Activated CD4-positive, alpha-beta T cell treated with anti-CD3 and anti-CD28 coated beads, Interleukin-2, amount 50 U/mL, for 16 hours (primary cell): ENCODE data around the gene BCR.
"Not testable (repeated sequence)": the region's sequence is repeated elsewhere in the genome, so short reads cannot be mapped to it uniquely, and the experiment has no call there.

Source experiments
- DNase-seq: peaks from one replicate; pipeline ENCODE4 v3.0.0-alpha.2; 2020

Gene BCR

GRCh38 chr22:23323960-23324688, 143.8 kb downstream of the BCR start:
- peak; percentile 29 for DNase-seq

DNA sequence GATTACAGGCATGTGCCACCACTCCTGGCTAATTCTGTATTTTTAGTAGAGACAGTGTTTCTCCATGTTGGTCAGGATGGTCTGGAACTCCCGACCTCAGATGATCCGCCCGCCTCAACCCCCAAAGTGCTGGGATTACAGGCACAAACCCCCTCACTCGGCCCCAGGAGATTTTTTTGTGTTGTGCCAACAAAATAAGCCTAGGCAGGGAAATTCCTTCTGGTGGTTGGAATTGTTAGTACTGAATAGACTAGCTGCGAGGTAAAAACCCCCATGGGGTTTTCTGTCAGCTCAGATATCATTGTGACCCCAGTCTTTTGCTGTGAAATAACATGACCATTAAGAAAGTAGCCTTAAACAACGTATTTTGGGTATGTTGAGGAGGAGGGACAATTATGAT, 144.9 kb downstream of the BCR start:
- DNase-seq = no peak

GRCh38 chr22:23333822-23334221, 153.5 kb downstream of the BCR start:
- not testable (repeated sequence) for DNase-seq

- DNase-seq = not testable (repeated sequence)
These were observed 157.4 kb downstream of the BCR start for GRCh38 chr22:23337672-23338071.

GRCh38 chr22:23341942-23342695, 161.8 kb downstream of the BCR start:
- DNase-seq = not testable (repeated sequence)

DNA sequence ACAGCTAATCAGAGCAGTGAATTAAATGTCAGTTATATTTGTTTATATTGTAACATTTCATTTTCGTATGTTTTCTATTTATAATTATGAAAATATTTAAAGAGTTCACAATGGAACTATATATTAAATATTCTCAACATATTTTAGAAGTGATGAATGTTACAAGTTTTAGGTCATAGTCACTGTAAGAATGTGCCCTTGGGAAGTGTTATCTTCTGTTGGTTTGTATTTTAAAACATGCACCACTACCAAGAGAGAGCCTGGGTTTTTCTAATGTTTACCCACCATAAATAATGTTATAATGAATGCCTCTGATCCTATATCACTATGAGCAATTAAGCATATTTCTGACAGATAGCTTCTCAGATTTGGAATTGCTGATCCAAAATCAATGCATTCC, 171.0 kb downstream of the BCR start:
- DNase-seq = no peak

GRCh38 chr22:23353004-23353403, 172.7 kb downstream of the BCR start:
- no peak for DNase-seq

- DNase-seq = no peak
These were observed 173.4 kb downstream of the BCR start for GRCh38 chr22:23353696-23354095.

DNA sequence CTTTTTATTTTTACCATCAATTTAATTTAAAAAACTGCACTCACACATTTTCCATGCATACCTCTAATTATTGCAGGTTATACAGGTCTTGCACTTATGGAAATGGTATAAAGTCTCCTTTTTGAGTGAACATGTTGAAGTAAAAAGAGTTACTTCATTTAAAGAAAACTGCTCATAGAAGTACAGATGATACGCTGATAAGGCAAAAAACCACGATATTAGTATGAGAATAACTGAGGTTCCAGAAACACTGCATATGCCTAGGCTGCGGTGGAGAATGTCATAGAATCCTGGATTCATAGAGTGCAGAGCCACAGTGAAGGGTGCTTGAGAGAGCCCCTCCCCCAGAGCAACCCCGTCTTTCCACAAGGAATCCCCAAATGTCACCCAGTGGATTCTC, 175.8 kb downstream of the BCR start:
- no peak for DNase-seq

- no peak for DNase-seq
These were observed 176.7 kb downstream of the BCR start for GRCh38 chr22:23357053-23357452.

DNA sequence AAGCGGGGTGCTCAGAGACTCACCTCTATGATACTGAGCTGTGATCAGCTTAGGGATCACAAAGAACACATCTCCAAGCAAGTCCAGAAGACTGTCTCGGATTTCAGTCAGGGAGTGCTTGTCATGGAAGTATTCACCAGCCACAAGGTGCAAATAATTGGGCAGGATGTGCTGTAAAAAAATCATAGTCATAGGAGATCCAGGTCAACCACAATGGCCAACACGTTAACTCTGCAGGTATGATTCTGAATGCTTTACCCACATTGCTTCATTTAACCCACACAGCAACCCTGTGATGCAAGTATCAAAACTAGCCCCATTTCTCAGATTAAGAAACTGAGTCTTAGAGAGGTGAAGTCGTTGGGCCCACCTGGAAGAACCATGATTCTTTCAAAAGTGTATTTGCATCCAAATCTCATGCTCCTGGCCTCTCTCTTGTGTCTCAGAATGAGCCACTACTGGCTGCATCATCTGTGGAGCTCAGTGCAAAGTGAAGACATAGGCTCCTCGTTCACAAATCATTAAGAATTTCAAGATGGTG, 179.3 kb downstream of the BCR start:
- no peak for DNase-seq

GRCh38 chr22:23361676-23362075, 181.4 kb downstream of the BCR start:
- no peak for DNase-seq

GRCh38 chr22:23363683-23364082, 183.4 kb downstream of the BCR start:
- no peak for DNase-seq

GRCh38 chr22:23364389-23364788, 184.1 kb downstream of the BCR start:
- DNase-seq = no peak

DNA sequence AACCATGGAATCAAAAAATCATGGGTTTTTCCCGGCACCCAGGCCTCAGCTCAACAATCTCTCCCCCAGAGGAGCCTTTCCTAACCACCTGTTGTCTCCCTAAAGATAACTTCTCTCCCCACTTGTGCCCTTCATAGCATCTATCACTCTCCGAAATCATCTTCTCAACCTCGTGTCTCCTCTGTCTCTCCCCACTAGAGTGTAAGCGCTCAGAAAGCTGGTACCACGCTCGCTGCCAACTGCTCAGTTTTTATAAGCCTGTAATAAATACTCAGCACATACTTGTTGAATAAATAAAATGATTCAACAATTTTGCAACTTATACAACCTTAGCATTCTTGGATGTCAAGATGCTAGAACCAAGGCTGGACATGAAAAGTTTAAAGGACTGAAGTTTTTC, 185.2 kb downstream of the BCR start:
- no peak for DNase-seq

DNA sequence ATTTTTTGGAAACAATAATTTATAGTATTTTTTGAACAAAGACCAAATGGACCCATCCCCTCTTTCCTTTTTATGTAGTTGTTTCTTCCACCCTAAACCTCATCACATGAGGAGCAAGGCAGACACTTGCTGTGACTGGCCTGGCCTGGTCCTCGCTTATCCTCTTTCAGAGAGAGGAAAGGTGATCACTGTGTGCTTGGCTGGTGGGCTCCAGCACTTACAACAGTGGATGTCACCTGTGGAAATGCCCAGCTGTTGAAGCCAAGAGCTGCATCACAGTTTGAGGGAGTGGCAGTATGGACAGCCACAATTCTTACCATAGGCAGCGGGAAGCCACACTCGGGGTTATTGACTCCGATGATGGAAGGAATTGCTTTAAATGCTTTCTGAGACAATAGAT, 185.7 kb downstream of the BCR start:
- no peak for DNase-seq

- DNase-seq = not testable (repeated sequence)
These were observed 186.9 kb downstream of the BCR start for GRCh38 chr22:23367196-23367595.
